ENCODE results near the gene GALNT6. TPM values are rescaled to one million over a fixed set of nuclear protein-coding genes. Genes with fewer than 3 reads are reported as not detected.

Gene GALNT6
- total and polyA plus RNA-seq, 2 donors (not counting 1 experiment from before 2014, with no cell fraction given): 25.2 to 115 TPM

GRCh38 chr12:51429700-51430099 is 38.5 kb upstream of the GALNT6 start:
- peaks cover 5% of the 10 kb centered on the region for H3K4me1 ChIP-seq (ENCODE audit: control insufficient read depth, extremely low read depth, insufficient read depth, low read length)
- H3K4me2 ChIP-seq (ENCODE audit: extremely low read depth, insufficient read depth, low read length): no peak overlapping the region
- peaks cover 2% of the 10 kb centered on the region for H3K79me2 ChIP-seq (ENCODE audit: control insufficient read depth, insufficient read depth, low read length)
- H3K27ac ChIP-seq (ENCODE audit: insufficient read depth, low read length): no peak overlapping the region
- no peaks in the 10 kb centered on the region for H3K36me3 ChIP-seq (ENCODE audit: control insufficient read depth, insufficient read depth, low read length)
- TF ChIP-seq CTCF (conservative IDR thresholded peaks at IDR 0.05 in 1 of 2, IDR thresholded peaks at IDR 0.05 in 1 of 2; ENCODE audit: low read depth in 1 of 2, low read length in 2 of 2) (no peak), EZH2 (IDR thresholded peaks at IDR 0.05; ENCODE audit: low read length, missing control alignments) (no peak)
- H3K27me3 ChIP-seq (ENCODE audit: control insufficient read depth, insufficient read depth, low read length): no peaks in the 10 kb centered on the region
- no peak for DNase-seq (ENCODE audit: low read depth in 2 of 2)
- H3K9ac ChIP-seq (ENCODE audit: insufficient read depth, low read length): no peak overlapping the region
- H3K4me3 ChIP-seq (replicated peaks in 1 of 4; ENCODE audit: control extremely low read depth in 1 of 4, insufficient read depth in 1 of 4, low read depth in 3 of 4, low read length in 4 of 4): no peak overlapping the region
- H3K9me3 ChIP-seq (ENCODE audit: control insufficient read depth, insufficient read depth, low read depth, low read length): no peaks in the 10 kb centered on the region
- H2AFZ ChIP-seq (ENCODE audit: low read length): no peak overlapping the region
- no peaks in the 10 kb centered on the region for H4K20me1 ChIP-seq (ENCODE audit: control insufficient read depth, extremely low read depth, insufficient read depth, low read length)

GRCh38 chr12:51428256-51428655 is 37.0 kb upstream of the GALNT6 start:
- Histone ChIP-seq H3K27me3 (ENCODE audit: control insufficient read depth, insufficient read depth, low read length) (no peaks in the 10 kb centered on the region), H3K27ac (ENCODE audit: insufficient read depth, low read length) (no peak overlapping the region), H3K4me1 (ENCODE audit: control insufficient read depth, extremely low read depth, insufficient read depth, low read length) (peaks cover 2% of the 10 kb centered on the region), H3K9me3 (ENCODE audit: control insufficient read depth, insufficient read depth, low read depth, low read length) (no peaks in the 10 kb centered on the region), H3K9ac (ENCODE audit: insufficient read depth, low read length) (no peak overlapping the region), H2AFZ (ENCODE audit: low read length) (no peak overlapping the region), H3K79me2 (ENCODE audit: control insufficient read depth, insufficient read depth, low read length) (peaks cover 2% of the 10 kb centered on the region), H3K36me3 (ENCODE audit: control insufficient read depth, insufficient read depth, low read length) (no peaks in the 10 kb centered on the region), H4K20me1 (ENCODE audit: control insufficient read depth, extremely low read depth, insufficient read depth, low read length) (no peaks in the 10 kb centered on the region), H3K4me2 (ENCODE audit: extremely low read depth, insufficient read depth, low read length) (no peak overlapping the region), H3K4me3 (replicated peaks in 1 of 4; ENCODE audit: control extremely low read depth in 1 of 4, insufficient read depth in 1 of 4, low read depth in 3 of 4, low read length in 4 of 4) (no peak overlapping the region)
- no peak for DNase-seq (ENCODE audit: low read depth in 2 of 2)
- TF ChIP-seq EZH2 (IDR thresholded peaks at IDR 0.05; ENCODE audit: low read length, missing control alignments): no peak
- TF ChIP-seq CTCF (conservative IDR thresholded peaks at IDR 0.05 in 1 of 2, IDR thresholded peaks at IDR 0.05 in 1 of 2; ENCODE audit: low read depth in 1 of 2, low read length in 2 of 2): no peak

DNA sequence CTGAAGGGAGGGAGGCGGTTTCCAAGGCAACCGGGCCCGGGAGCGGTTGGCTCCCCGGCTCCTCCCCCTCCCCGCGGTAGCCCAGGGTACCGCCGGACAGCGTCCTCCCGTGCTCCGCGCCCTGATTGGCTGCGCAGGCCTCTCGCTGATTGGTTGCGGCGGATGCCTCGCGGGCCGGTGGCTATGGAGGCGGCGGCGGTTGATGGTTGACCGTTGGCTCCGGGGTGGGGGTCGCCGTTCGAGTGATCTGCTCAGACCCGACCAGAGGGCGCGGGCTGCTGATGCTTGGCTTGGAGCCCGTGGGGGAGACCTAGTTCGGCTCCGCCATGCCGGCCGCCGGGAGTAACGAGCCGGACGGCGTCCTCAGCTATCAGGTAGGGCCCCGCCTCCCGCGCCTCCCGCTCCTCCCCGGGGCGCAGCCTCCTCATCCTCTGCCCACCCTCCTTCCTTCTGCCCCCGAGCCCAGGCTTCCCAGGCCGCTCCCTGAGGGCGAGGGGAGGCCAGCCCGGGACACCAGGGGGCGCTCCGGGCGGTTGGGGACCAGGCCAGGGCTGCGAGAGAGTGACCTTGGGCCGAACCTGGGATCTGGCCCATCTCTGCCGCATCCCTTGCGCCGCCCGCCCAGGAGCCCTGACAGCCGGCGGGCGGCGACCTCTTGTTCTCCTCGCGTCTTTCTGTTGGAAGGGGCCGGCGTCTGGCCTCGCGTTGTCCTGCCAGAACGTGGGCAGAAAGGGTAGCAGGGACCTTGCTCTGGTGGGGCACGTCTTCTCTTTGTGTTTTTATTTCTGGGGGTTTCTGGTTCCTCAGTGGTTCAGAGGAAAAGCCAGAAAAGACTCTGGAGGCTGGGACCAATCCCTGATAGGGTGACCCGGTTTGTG is 33.7 kb upstream of the GALNT6 start, which contains the start of gene SLC4A8:
SLC4A8 (plus strand) TSS at position 170 of the 878 bp plus-strand sequence; CDS start at position 327, 157 bp downstream.
- Histone ChIP-seq H3K36me3 (ENCODE audit: control insufficient read depth, insufficient read depth, low read length) (no peaks in the 10 kb centered on the region), H4K20me1 (ENCODE audit: control insufficient read depth, extremely low read depth, insufficient read depth, low read length) (no peaks in the 10 kb centered on the region), H3K9ac (ENCODE audit: insufficient read depth, low read length) (peak within 1 kb of the TSS; percentile 55), H3K4me3 (replicated peaks in 1 of 4; ENCODE audit: control extremely low read depth in 1 of 4, insufficient read depth in 1 of 4, low read depth in 3 of 4, low read length in 4 of 4) (peak within 1 kb of the TSS; percentile 68 to 87 (median 74)), H3K9me3 (ENCODE audit: control insufficient read depth, insufficient read depth, low read depth, low read length) (no peaks in the 10 kb centered on the region), H3K27me3 (ENCODE audit: control insufficient read depth, insufficient read depth, low read length) (no peaks in the 10 kb centered on the region), H3K79me2 (ENCODE audit: control insufficient read depth, insufficient read depth, low read length) (peaks cover 2% of the 10 kb centered on the region), H3K27ac (ENCODE audit: insufficient read depth, low read length) (peak within 1 kb of the TSS; percentile 62), H3K4me1 (ENCODE audit: control insufficient read depth, extremely low read depth, insufficient read depth, low read length) (peaks cover 2% of the 10 kb centered on the region), H3K4me2 (ENCODE audit: extremely low read depth, insufficient read depth, low read length) (peak within 1 kb of the TSS; percentile 78), H2AFZ (ENCODE audit: low read length) (peak within 1 kb of the TSS; percentile 94)
- TF ChIP-seq EZH2 (IDR thresholded peaks at IDR 0.05; ENCODE audit: low read length, missing control alignments): no peak
- TF ChIP-seq CTCF (conservative IDR thresholded peaks at IDR 0.05 in 1 of 2, IDR thresholded peaks at IDR 0.05 in 1 of 2; ENCODE audit: low read depth in 1 of 2, low read length in 2 of 2): peak; percentile 68 to 77
- peak; percentile 88 to 89 for DNase-seq (ENCODE audit: low read depth in 2 of 2)
